Pancreas (tissue), 10 donors: ENCODE data around the gene DAAM2. TPM values are rescaled to one million over a fixed set of nuclear protein-coding genes. Genes with fewer than 3 reads are reported as not detected.

ENCODE experiments used
- ATAC-seq, 4 donors: fragments of 200-7000 bp; cut with Tn5 transposase; one replicate each; pipeline versions ENCODE4 v1.8.0 to v1.9.1; 2020; ENCODE audit warnings: mild to moderate bottlenecking in 4 of 4, moderate library complexity in 4 of 4
- DNase-seq, 6 donors: peaks; one replicate each; pipeline ENCODE4 v3.0.0-alpha.2; 2020
- FAIRE-seq: peaks from 2 replicates; lab custom pipeline; 2012; peaks lifted over from hg19 to GRCh38; lab: Jason Lieb, UNC
- H3K27ac ChIP-seq, 4 donors: fragments of 200-600 bp; sonication (generic); 1 replicate in 3 of 4; 2 replicates in 1 of 4; pipeline versions ENCODE4 v1.5.0 to v1.8.0; 2020
- H3K27me3 ChIP-seq, 4 donors: fragments of 200-600 bp; one replicate each; pipeline ENCODE4 v1.8.0; 2021
- H3K36me3 ChIP-seq, 3 donors: fragments of 200-600 bp; sonication (generic) in 1 of 3; one replicate each; pipeline versions ENCODE4 v1.5.0 to v1.8.0; 2020 to 2021
- H3K4me1 ChIP-seq, 3 donors: fragments of 200-600 bp; one replicate each; pipeline ENCODE4 v1.8.0; 2021
- H3K4me3 ChIP-seq, 4 donors: fragments of 200-600 bp; sonication (generic) in 2 of 4; one replicate each; pipeline versions ENCODE4 v1.5.0 to v1.8.0; 2020 to 2021
- H3K9me3 ChIP-seq, 4 donors: fragments of 200-600 bp; one replicate each; pipeline ENCODE4 v1.8.0; 2021
- CTCF ChIP-seq, 4 donors: fragments of 200-600 bp; sonication (generic) in 3 of 4; IDR thresholded peaks; one replicate each; pipeline versions ENCODE4 v1.5.0 to v1.8.0; 2021; ENCODE audit warnings: antibody characterized with exemption in 4 of 4
- WGBS, 2 donors: extraction: QIAGEN DNeasy Blood & Tissue Kit; methylation state at CpG; one replicate each; pipeline ENCODE4 v1.1.7; 2013; 5-methylcytosine and 5-hydroxymethylcytosine counted together
- intact Hi-C, 3 donors: fragments of 100-400 bp; cut with DNase I; formaldehyde crosslinking; loops; one replicate each; pipeline versions ENCODE4 v1.11.1 to v1.14.2; 2022
- polyA plus RNA-seq, 2 donors: library from polyadenylated mRNA; stranded (reverse); fragments of 200-250 nt; gene quantifications; one replicate each; pipeline ENCODE4 v1.2.3, GENCODE V29; 2013
- total RNA-seq, 6 donors: library from RNA; stranded (reverse); fragmentation: NEBNext Ultra II Directional in 4 of 6; extraction: Animal tissue kit (Norgen Biotek cat#: 25700) in 4 of 6; gene quantifications; one replicate each; pipeline versions ENCODE4 v1.2.1 to v1.2.4, GENCODE V29; 2021 to 2023
- donor health status: healthy with polysubstance abuse.
- donor health status: DM: no; HTN: no; CAD: no; lungs with moderate emphysema.
- donor health status: DM: no; HTN: no; CAD: no.
- donor health status: control.
- donor health status: control.
- donor health status: Bipolar disorder and iron deficiency.
- donor health status: DM: yes; HTN: yes; CAD: no.
- donor health status: DM: no; HTN: no; CAD: no.
- donor health status: DM: no; HTN: no; CAD: no.
- donor health status: DM: yes; HTN: yes; CAD: no.

DAAM2 gene
- total and polyA plus RNA-seq, 8 donors, result 4.0 to 10.5 (median 7.2) TPM

GRCh38 chr6:39948199-39948791, 156.1 kb downstream of the DAAM2 start:
- TF ChIP-seq CTCF (IDR thresholded peaks at IDR 0.05), result no peak
- Histone ChIP-seq H3K4me3 (no peak overlapping the region), H3K9me3 (no peaks in the 10 kb centered on the region), H3K36me3 (no peaks in the 10 kb centered on the region), H3K4me1 (peaks cover 0 to under 1% (median 0%) of the 10 kb centered on the region in 3 donors), H3K27me3 (no peaks in the 10 kb centered on the region), H3K27ac (no peak overlapping the region)
- no peak for ATAC-seq
- 81 to 82% methylated on average over 5 of the region's 5 CpGs for WGBS, 2 donors
- FAIRE-seq, result no peak
- intact Hi-C loops, result no loop called here
- DNase-seq, result no peak

- no peaks in the 10 kb centered on the region for H3K36me3 ChIP-seq
- DNase-seq, result no peak
- no peak for FAIRE-seq
- H3K27ac ChIP-seq, result no peak overlapping the region
- intact Hi-C loops, result no loop called here
- H3K27me3 ChIP-seq, result no peaks in the 10 kb centered on the region
- no peaks in the 10 kb centered on the region for H3K9me3 ChIP-seq
- no peak for TF ChIP-seq CTCF (IDR thresholded peaks at IDR 0.05)
- ATAC-seq, result no peak
- H3K4me1 ChIP-seq, result no peaks in the 10 kb centered on the region
- H3K4me3 ChIP-seq, result no peak overlapping the region
Measured at GRCh38 chr6:39950125-39950720, 158.0 kb downstream of the DAAM2 start.

- Histone ChIP-seq H3K4me1 (no peaks in the 10 kb centered on the region), H3K9me3 (no peaks in the 10 kb centered on the region), H3K27ac (no peak overlapping the region), H3K36me3 (no peaks in the 10 kb centered on the region), H3K27me3 (no peaks in the 10 kb centered on the region), H3K4me3 (no peak overlapping the region)
- no peak for FAIRE-seq
- whole genome bisulfite sequencing, 2 donors, result 81 to 84% methylated on average over 5 of the region's 5 CpGs
- ATAC-seq, result no peak
- DNase-seq, result no peak
- TF ChIP-seq CTCF (IDR thresholded peaks at IDR 0.05), result no peak
- intact Hi-C loops, result no loop called here
Measured at GRCh38 chr6:39951191-39951590, 159.0 kb downstream of the DAAM2 start.

- H3K4me3 ChIP-seq, result no peak overlapping the region
- H3K4me1 ChIP-seq, result no peaks in the 10 kb centered on the region
- intact Hi-C loops, result no loop called here
- no peaks in the 10 kb centered on the region for H3K9me3 ChIP-seq
- 86 to 88% methylated on average over 1 of the region's 1 CpG for WGBS, 2 donors
- H3K27me3 ChIP-seq, result no peaks in the 10 kb centered on the region
- no peak for DNase-seq
- no peaks in the 10 kb centered on the region for H3K36me3 ChIP-seq
- ATAC-seq, result peak in 1 of 4 donors; percentile 51
- TF ChIP-seq CTCF (IDR thresholded peaks at IDR 0.05), result no peak
- no peak for FAIRE-seq
- no peak overlapping the region for H3K27ac ChIP-seq
Measured at GRCh38 chr6:39951716-39952115, 159.5 kb downstream of the DAAM2 start.

- DNase-seq (no peak), ATAC-seq (peak in 2 of 4 donors; percentile 19 to 55), FAIRE-seq (no peak)
- TF ChIP-seq CTCF (IDR thresholded peaks at IDR 0.05), result no peak
- Histone ChIP-seq H3K4me1 (no peaks in the 10 kb centered on the region), H3K27ac (no peak overlapping the region), H3K36me3 (no peaks in the 10 kb centered on the region), H3K4me3 (no peak overlapping the region), H3K27me3 (no peaks in the 10 kb centered on the region), H3K9me3 (no peaks in the 10 kb centered on the region)
- WGBS, 2 donors, result 74 to 87% methylated on average over 4 of the region's 4 CpGs
- intact Hi-C loops, result no loop called here
Measured at GRCh38 chr6:39952167-39952566, 160.0 kb downstream of the DAAM2 start.
